ENCODE results near the gene FAM120B. TPM values are rescaled to one million over a fixed set of nuclear protein-coding genes. Genes with fewer than 3 reads are reported as not detected.

The FAM120B gene
- total and polyA plus RNA-seq, 2 of the 4 experiments (the other 2 are of a cell fraction) = 15.3 to 28.0 TPM

DNA sequence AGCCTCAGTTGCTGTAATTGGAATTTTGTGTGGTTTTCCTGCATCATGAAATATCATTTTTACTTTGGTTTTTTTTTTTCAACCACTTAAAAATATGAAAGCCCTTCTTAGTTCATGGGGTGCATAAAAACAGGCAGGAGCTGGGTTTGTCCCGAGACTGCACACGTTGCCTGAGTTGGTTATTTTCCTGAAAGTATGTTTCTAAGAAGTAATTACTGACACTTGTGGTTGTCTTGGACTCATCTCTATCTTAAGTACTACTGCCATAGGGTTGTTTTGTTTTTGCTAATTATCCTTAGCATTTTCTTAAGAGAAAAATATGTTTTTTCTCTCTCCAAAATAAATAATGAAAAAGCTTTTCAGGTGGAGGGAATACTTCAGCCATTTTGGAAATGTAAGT is 40.1 kb downstream of the FAM120B start:
- Histone ChIP-seq H3K14ac (replicated peaks; ENCODE audit: low read depth, low read length) (no peak overlapping the region), H4K8ac (ENCODE audit: low read depth in 2 of 2, low read length in 2 of 2) (no peak overlapping the region), H3K23ac (ENCODE audit: low read depth, low read length) (no peak overlapping the region), H3K9ac (ENCODE audit: low read depth, low read length) (no peak overlapping the region), H3K36me3 (ENCODE audit: control insufficient read depth, insufficient read depth, low read length) (peaks cover 35% of the 10 kb centered on the region), H2BK5ac (ENCODE audit: low read depth, low read length, poor library complexity, severe bottlenecking) (no peak overlapping the region), H3K4ac (ENCODE audit: low read depth, low read length) (no peak overlapping the region), H3K4me1 (ENCODE audit: control insufficient read depth, insufficient read depth, low read length) (peaks cover 5% of the 10 kb centered on the region), H3K18ac (ENCODE audit: low read depth, low read length) (no peak overlapping the region), H2BK20ac (ENCODE audit: low read depth, low read length) (no peak overlapping the region), H3K27me3 (ENCODE audit: control insufficient read depth, insufficient read depth, low read length) (no peaks in the 10 kb centered on the region), H3K56ac (ENCODE audit: extremely low read depth, insufficient read depth, low read length) (no peak overlapping the region), H4K91ac (ENCODE audit: insufficient read depth, low read depth, low read length) (no peak overlapping the region), H4K5ac (ENCODE audit: low read depth, low read length) (no peak overlapping the region), H3K79me1 (ENCODE audit: low read depth in 1 of 2, low read length in 2 of 2) (peaks cover 38 to 41% of the 10 kb centered on the region in 2 experiments), H3K27ac (ENCODE audit: insufficient read depth, low read length) (no peak overlapping the region), H4K20me1 (ENCODE audit: insufficient read depth, low read length) (peaks cover 13% of the 10 kb centered on the region; the same call in 1 of the 2 replicates), H2BK15ac (ENCODE audit: low read depth, low read length) (no peak overlapping the region), H2AFZ (replicated peaks; ENCODE audit: low read length, poor library complexity) (no peak overlapping the region), H3K9me1 (ENCODE audit: insufficient read depth, low read length) (peaks cover 3% of the 10 kb centered on the region; the same call in 1 of the 2 replicates), H3K4me2 (ENCODE audit: low read depth, low read length) (no peak overlapping the region), H2AK9ac (replicated peaks; ENCODE audit: low read depth, low read length, poor library complexity) (no peak overlapping the region), H2AK5ac (ENCODE audit: low read depth, low read length) (no peak overlapping the region), H3K9me3 (ENCODE audit: control insufficient read depth, insufficient read depth, low read length) (peaks cover 6% of the 10 kb centered on the region), H2BK120ac (ENCODE audit: low read depth, low read length) (no peak overlapping the region), H3K4me3 (ENCODE audit: insufficient read depth, low read depth, low read length) (no peak overlapping the region)
- intact Hi-C loops (cut with micrococcal nuclease) (no loop called here), in situ Hi-C loops (cut with MboI; ENCODE audit: low sequenced_read_pairs) (no loop called here), dilution Hi-C loops (cut with HindIII; ENCODE audit: low sequenced_read_pairs, unreplicated experiment) (no loop called here)
- no TSS peak for BruUV-seq (replicated peaks)
- DNase-seq (no peak), ATAC-seq (ENCODE audit: low read depth) (no peak)
- POLR2A ChIA-PET (ENCODE audit: unreplicated experiment) = interaction anchor here (0.7 kb wide), 1 partner anchor 244 kb away, joined by 3 read pairs; no protein-coding TSS in a partner anchor
- CTCF ChIA-PET = no interaction called here
- no CpG with 5 or more reads among the region's 2 CpGs for WGBS, 2 experiments (ENCODE audit: extremely low coverage in 2 of 2, insufficient read length in 1 of 2)
- no peak for TF ChIP-seq RFX5 (IDR thresholded peaks at IDR 0.05; ENCODE audit: low read depth, low read length)
- TF ChIP-seq CTCF (conservative IDR thresholded peaks at IDR 0.05; ENCODE audit: low read depth, low read length) = no peak
- TF ChIP-seq, protein P1, sequence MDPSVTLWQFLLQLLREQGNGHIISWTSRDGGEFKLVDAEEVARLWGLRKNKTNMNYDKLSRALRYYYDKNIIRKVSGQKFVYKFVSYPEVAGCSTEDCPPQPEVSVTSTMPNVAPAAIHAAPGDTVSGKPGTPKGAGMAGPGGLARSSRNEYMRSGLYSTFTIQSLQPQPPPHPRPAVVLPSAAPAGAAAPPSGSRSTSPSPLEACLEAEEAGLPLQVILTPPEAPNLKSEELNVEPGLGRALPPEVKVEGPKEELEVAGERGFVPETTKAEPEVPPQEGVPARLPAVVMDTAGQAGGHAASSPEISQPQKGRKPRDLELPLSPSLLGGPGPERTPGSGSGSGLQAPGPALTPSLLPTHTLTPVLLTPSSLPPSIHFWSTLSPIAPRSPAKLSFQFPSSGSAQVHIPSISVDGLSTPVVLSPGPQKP (IDR thresholded peaks at IDR 0.05; ENCODE audit: borderline replicate concordance, low read depth, low read length) = no peak
- no peak for TF ChIP-seq RAD21 (IDR thresholded peaks at IDR 0.05; ENCODE audit: low read length)
